ENCODE measurements around the gene KRTAP16-1.

Gene KRTAP16-1

GRCh38 chr17:41335747-41336146, 26.6 kb upstream of the KRTAP16-1 start:
- Histone ChIP-seq H3K27ac (ENCODE audit: low read depth, low read length) (no peak overlapping the region), H3K4me2 (ENCODE audit: low read depth, low read length, poor library complexity, severe bottlenecking) (no peak overlapping the region), H3K79me2 (ENCODE audit: insufficient read depth, low read length) (no peaks in the 10 kb centered on the region)

DNA sequence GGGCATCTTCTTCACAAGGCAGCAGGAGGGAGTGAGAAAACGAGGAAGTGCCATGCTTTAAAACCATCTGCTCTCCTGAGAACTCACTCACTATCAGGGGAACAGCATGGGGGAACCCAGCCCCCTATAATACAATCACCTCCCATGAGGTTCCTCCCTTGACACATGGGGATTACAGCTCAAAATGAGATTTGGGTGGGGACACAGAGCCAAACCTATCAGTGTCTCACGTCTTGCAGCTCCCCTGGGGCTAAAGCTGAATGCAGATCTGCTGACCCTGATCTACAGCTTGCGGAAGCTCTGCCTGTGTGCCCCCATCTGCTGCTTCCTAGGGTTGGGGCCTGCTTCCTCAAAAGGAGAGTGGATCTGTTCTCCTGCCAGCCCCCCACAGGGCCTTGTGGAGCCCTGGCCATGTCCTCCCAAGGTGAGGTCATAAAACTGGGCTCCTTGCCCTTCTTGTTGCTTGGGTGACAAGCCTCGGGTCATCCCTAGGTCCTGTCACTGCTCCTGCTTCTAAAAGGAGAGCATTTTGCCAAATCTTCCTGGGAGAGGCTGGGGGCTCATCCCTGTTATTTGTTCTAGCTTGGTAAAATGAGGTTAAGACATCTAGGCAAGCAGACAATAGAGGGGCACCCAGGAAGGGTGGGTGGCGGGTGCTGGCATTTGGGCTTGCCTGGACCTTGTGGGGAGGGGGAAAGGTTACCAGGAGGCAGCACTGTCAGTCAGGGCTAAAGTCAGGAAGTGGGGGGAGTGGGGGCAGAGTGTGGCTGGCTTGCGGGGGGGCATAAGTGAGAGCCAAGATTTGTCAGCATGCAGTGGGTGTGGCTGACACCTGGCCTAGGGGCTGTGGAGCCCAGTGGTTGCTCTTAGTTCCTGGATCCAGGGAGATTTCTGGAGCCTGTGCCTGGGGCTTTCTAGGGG, 25.5 kb upstream of the KRTAP16-1 start:
- no peaks in the 10 kb centered on the region for H3K27me3 ChIP-seq (ENCODE audit: low read length)
- H4K20me1 ChIP-seq (ENCODE audit: low read depth, low read length), result no peaks in the 10 kb centered on the region
- H3K79me2 ChIP-seq (ENCODE audit: insufficient read depth, low read length), result no peaks in the 10 kb centered on the region
- H3K27ac ChIP-seq (ENCODE audit: low read depth, low read length), result no peak overlapping the region
- no peak overlapping the region for H3K4me3 ChIP-seq (ENCODE audit: insufficient read depth, low read length, poor library complexity, severe bottlenecking)
- no peaks in the 10 kb centered on the region for H3K9me3 ChIP-seq (ENCODE audit: insufficient read depth, low read length)
- H3K36me3 ChIP-seq (ENCODE audit: low read length), result no peaks in the 10 kb centered on the region
- TF ChIP-seq, protein P1, sequence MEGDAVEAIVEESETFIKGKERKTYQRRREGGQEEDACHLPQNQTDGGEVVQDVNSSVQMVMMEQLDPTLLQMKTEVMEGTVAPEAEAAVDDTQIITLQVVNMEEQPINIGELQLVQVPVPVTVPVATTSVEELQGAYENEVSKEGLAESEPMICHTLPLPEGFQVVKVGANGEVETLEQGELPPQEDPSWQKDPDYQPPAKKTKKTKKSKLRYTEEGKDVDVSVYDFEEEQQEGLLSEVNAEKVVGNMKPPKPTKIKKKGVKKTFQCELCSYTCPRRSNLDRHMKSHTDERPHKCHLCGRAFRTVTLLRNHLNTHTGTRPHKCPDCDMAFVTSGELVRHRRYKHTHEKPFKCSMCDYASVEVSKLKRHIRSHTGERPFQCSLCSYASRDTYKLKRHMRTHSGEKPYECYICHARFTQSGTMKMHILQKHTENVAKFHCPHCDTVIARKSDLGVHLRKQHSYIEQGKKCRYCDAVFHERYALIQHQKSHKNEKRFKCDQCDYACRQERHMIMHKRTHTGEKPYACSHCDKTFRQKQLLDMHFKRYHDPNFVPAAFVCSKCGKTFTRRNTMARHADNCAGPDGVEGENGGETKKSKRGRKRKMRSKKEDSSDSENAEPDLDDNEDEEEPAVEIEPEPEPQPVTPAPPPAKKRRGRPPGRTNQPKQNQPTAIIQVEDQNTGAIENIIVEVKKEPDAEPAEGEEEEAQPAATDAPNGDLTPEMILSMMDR (IDR thresholded peaks at IDR 0.05; ENCODE audit: insufficient read depth, low read length, poor library complexity, severe bottlenecking), result no peak
- no peak for TF ChIP-seq EZH2phosphoT487 (conservative IDR thresholded peaks at IDR 0.05; ENCODE audit: low read length)
- no peak overlapping the region for H3K9ac ChIP-seq (ENCODE audit: low read length)
- no peak overlapping the region for H3K4me2 ChIP-seq (ENCODE audit: low read depth, low read length, poor library complexity, severe bottlenecking)
- no peak overlapping the region for H2AFZ ChIP-seq (ENCODE audit: low read depth, low read length, severe bottlenecking)
- H3F3A ChIP-seq (ENCODE audit: insufficient read depth), result no peaks in the 10 kb centered on the region
- H3K9me2 ChIP-seq (replicated peaks; ENCODE audit: insufficient read depth, low read length), result no peaks in the 10 kb centered on the region

More at GRCh38 chr17:41335747-41336146, 26.6 kb upstream of the KRTAP16-1 start:
- Histone ChIP-seq H3K9me3 (ENCODE audit: insufficient read depth, low read length) (no peaks in the 10 kb centered on the region), H3F3A (ENCODE audit: insufficient read depth) (no peaks in the 10 kb centered on the region), H4K20me1 (ENCODE audit: low read depth, low read length) (no peaks in the 10 kb centered on the region), H3K9me2 (replicated peaks; ENCODE audit: insufficient read depth, low read length) (no peaks in the 10 kb centered on the region), H3K9ac (ENCODE audit: low read length) (no peak overlapping the region), H3K27me3 (ENCODE audit: low read length) (no peaks in the 10 kb centered on the region), H3K4me3 (ENCODE audit: insufficient read depth, low read length, poor library complexity, severe bottlenecking) (no peak overlapping the region), H2AFZ (ENCODE audit: low read depth, low read length, severe bottlenecking) (no peak overlapping the region), H3K36me3 (ENCODE audit: low read length) (no peaks in the 10 kb centered on the region)
- no peak for TF ChIP-seq EZH2phosphoT487 (conservative IDR thresholded peaks at IDR 0.05; ENCODE audit: low read length)
- TF ChIP-seq, protein P1 (IDR thresholded peaks at IDR 0.05; ENCODE audit: insufficient read depth, low read length, poor library complexity, severe bottlenecking), result no peak

- TF ChIP-seq EZH2phosphoT487 (conservative IDR thresholded peaks at IDR 0.05; ENCODE audit: low read length), result no peak
- TF ChIP-seq, protein P1 (IDR thresholded peaks at IDR 0.05; ENCODE audit: insufficient read depth, low read length, poor library complexity, severe bottlenecking), result no peak
- H3K9ac ChIP-seq (ENCODE audit: low read length), result no peak overlapping the region
- no peak overlapping the region for H3K4me2 ChIP-seq (ENCODE audit: low read depth, low read length, poor library complexity, severe bottlenecking)
- H3K27me3 ChIP-seq (ENCODE audit: low read length), result no peaks in the 10 kb centered on the region
- no peaks in the 10 kb centered on the region for H3F3A ChIP-seq (ENCODE audit: insufficient read depth)
- no peaks in the 10 kb centered on the region for H3K79me2 ChIP-seq (ENCODE audit: insufficient read depth, low read length)
- no peaks in the 10 kb centered on the region for H3K36me3 ChIP-seq (ENCODE audit: low read length)
- H2AFZ ChIP-seq (ENCODE audit: low read depth, low read length, severe bottlenecking), result no peak overlapping the region
- no peak overlapping the region for H3K4me3 ChIP-seq (ENCODE audit: insufficient read depth, low read length, poor library complexity, severe bottlenecking)
- H3K9me2 ChIP-seq (replicated peaks; ENCODE audit: insufficient read depth, low read length), result no peaks in the 10 kb centered on the region
- no peaks in the 10 kb centered on the region for H4K20me1 ChIP-seq (ENCODE audit: low read depth, low read length)
- no peaks in the 10 kb centered on the region for H3K9me3 ChIP-seq (ENCODE audit: insufficient read depth, low read length)
- H3K27ac ChIP-seq (ENCODE audit: low read depth, low read length), result no peak overlapping the region
These were observed 24.7 kb upstream of the KRTAP16-1 start for GRCh38 chr17:41333836-41334235.
